ENCODE measurements around the gene PPP1R2C.

DNA sequence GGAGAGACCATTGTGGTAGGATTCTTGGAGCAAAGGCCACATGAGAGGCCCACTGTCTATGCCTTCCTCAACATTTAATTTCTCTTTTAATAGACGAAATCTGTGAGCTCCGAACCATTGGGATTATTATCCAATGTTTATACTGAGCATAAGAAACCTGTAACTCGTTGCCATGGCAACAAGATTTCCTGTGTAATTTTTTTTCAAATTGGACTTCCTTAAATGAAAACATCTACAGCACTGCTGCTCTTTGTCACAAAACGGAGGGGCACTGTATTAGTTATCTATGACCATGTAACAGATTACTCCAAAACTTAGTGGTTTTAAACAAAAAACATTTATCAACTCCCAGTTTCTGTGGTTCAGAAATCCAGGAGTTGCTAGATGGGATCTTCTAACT is 38.7 kb downstream of the PPP1R2C start:
- TF ChIP-seq EZH2phosphoT487 (IDR thresholded peaks at IDR 0.05): no peak
- TF ChIP-seq, protein P1, sequence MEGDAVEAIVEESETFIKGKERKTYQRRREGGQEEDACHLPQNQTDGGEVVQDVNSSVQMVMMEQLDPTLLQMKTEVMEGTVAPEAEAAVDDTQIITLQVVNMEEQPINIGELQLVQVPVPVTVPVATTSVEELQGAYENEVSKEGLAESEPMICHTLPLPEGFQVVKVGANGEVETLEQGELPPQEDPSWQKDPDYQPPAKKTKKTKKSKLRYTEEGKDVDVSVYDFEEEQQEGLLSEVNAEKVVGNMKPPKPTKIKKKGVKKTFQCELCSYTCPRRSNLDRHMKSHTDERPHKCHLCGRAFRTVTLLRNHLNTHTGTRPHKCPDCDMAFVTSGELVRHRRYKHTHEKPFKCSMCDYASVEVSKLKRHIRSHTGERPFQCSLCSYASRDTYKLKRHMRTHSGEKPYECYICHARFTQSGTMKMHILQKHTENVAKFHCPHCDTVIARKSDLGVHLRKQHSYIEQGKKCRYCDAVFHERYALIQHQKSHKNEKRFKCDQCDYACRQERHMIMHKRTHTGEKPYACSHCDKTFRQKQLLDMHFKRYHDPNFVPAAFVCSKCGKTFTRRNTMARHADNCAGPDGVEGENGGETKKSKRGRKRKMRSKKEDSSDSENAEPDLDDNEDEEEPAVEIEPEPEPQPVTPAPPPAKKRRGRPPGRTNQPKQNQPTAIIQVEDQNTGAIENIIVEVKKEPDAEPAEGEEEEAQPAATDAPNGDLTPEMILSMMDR (IDR thresholded peaks at IDR 0.05): no peak
- no peak for TF ChIP-seq EZH2 (IDR thresholded peaks at IDR 0.05)

All from neural progenitor cell (in vitro differentiated cells).